Stimulated activated CD4-positive, alpha-beta T cell treated with anti-CD3 and anti-CD28 coated beads, Interleukin-1b, Interleukin-23, amount 100 ng/mL, for 24 hours (primary cell): ENCODE data around the gene SLC16A10.

Experiments
- DNase-seq, 4 experiments: peaks; one replicate each; pipeline ENCODE4 v3.0.0-alpha.2; 2020; ENCODE audit warnings: low read depth in 4 of 4, low spot score in 1 of 4

The SLC16A10 gene

DNA sequence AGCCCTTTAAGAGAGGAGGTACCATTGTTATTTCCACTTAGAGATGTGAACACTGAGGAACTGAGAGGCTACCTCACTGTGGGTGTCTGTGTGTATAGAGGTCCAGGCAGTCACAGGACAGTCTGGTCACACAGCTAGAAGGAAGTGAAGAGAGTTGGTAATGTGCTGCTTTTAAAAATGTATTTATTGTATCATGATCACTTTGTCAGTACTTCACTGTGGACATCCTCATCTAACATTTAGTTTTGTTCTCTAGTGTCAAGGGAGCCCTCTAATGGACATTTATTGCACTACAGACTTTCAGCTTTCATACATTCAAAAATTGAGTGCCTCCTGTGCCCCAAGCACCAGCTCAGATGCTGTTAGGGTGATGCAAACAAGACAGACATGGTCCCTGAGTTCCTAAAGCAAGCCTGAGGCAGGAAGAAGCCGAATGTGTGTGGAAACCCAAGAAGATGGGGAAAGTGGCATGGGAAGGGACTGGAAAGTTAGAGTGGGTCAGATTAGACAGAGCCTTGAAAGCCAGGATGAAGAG lies 123.0 kb downstream of the SLC16A10 start:
- DNase-seq: peak in 2 of 4 experiments; percentile 0 to 1

DNA sequence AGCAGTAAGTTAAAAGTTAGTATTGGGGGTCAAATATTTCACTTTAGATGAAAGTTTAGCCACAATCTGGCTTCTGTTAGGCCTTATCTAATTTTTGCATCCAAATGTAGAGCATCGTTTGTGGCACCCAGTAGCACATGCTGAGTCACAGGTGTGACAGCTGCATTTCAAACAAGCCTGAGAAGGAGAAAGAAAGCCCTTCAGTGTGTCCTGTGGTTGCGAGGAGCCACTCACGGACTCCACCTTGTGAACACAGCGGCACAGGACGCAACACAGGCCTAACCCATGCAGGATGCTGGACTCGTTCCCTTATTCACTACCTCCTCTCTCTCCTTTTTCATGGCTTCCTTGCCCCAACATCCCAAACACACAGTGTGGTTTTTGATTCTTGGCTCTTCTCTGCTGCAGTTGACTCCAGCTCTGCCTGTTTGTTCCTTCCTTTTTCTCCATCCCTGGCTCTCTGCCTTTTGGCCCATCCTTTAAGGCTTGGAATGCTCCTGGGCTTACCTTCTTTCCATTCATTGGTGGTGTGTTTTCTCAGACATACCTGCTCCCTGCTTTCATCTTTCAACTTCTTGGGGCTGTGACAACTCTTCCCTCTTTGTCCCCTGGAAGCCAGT lies 124.2 kb downstream of the SLC16A10 start:
- DNase-seq: no peak

DNA sequence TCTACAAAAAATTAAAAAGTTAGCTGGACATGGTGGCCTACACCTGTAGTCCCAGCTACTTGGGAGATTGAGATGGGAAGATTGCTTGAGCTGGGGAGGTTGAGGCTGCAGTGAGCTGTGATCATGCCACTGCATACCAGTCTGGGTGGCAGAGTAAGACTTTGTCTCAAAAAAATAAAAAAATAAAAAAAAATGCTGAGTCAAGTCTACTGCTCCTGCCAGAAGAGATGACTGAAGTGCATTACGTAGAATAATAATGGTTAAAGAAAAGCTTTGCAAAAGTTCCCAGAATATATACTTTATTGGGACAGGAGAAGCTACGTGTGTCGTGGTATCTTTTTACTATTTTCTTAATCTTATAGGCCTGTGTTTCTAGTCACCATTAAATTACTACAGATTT lies 125.3 kb downstream of the SLC16A10 start:
- DNase-seq: no peak

DNA sequence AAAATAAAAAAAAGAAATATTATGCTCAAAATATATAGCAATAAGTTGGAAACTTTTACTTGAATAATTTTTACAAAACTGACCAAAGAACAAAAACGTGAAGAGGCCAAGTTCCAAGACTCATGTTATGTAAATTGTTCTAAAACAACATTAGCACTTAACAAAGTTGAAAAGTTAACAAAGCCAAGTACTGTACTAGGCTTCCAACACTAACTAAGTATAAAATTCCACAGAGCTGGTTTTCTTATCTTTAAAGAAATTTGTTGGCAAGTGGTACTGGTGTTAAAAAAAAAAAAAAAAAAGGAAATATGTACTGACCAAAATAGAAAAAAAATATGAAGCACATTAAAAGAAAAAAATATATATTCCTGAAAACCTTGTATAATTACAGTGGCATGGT lies 127.8 kb downstream of the SLC16A10 start:
- no peak for DNase-seq

DNA sequence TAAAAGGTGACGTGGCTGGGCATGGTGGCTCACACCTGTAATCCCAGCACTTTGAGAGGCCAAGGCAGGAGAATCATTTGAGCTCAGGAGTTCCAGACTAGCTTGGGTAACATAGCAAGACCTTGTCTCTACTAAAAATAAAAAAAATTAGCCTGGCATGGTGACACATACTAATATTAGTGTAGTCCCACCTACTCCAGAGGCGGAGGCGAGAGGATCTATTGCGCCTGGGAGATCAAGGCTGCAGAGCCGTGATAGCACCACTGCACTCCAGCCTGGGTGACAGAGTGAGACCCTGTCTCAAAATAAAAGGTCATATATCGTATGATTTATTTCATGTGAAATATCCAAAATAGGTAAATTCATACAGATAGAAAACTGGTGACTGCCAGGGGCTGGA lies 132.5 kb downstream of the SLC16A10 start:
- DNase-seq: no peak

DNA sequence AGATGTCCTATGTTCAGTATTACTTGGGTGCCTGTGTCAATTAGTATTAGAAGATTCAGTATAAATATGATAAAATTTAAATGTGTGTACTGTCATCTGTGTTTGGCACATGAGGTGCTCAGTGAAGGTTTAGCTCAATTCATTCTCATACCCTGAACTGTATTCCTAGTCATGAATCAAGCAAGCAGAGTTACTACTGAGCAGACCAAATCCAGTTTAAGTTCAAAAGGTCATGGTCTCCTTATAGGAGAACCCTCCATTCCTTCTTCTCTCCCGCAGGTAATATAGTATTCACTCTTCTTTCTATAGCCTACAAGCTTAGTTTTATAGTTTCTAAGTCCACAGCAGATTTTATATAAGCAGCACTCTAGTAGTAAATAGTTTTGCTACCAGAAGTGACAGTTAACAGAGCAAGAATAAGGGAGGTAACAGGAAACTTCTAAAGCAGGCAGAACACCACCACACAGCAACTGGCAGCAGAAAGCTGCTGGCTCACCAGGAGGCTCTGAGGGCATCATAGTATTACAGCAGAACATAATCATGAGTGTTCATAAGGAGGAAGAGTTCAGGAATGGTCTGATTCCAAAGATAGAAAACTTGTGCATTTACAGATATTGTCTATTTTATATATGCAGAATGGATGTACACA lies 133.2 kb downstream of the SLC16A10 start:
- no peak for DNase-seq

DNA sequence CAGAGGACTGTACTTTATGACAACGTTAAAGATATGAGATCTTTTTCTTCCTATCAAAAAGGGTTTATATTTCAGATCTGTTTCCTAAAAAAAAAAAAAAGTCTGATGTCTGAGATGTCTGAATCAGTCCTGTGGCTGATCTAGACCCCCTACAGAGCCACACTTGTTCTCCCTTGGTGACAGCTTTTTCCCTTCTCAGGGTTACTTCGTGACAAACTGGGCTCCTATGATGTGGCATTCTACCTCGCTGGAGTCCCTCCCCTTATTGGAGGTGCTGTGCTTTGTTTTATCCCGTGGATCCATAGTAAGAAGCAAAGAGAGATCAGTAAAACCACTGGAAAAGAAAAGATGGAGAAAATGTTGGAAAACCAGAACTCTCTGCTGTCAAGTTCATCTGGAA lies 134.5 kb downstream of the SLC16A10 start:
- no peak for DNase-seq

DNA sequence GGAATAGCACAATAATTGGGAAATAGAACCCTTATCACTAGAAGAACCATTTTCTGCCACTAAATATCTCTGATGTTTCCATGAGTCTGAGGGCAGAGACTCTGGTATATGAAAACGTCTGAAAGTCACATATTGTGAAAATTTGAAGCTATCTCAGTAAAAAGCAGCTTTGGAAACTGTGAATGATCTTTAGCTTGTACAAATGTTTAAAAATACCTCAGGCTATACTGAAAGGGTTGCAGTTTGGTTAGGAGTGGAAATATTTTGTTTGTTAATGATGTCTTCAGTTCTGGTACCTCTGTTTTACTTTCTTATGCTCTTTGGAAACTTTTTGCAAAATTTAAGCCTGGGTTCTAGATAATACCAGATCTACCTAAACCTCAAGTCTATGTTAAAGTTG lies 135.0 kb downstream of the SLC16A10 start:
- DNase-seq: no peak

DNA sequence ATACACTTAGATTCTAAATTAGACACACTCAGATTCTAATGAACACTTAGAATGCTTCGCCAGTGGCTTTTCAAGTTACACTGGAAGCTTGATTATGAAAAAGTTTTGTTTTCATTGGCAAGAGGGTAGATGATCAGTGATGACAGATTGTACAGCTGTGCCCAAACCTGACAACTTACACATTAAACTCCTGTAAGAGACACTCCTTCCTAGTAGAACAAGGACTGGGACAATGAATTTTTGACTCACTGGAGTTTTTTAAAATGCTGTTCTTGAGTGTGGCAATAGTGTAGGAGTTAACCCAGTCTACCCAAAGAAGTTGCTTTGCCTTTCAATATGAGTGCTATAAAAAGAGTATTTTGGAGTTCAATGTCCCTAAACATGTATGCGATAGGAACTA lies 140.8 kb downstream of the SLC16A10 start:
- DNase-seq: no peak

DNA sequence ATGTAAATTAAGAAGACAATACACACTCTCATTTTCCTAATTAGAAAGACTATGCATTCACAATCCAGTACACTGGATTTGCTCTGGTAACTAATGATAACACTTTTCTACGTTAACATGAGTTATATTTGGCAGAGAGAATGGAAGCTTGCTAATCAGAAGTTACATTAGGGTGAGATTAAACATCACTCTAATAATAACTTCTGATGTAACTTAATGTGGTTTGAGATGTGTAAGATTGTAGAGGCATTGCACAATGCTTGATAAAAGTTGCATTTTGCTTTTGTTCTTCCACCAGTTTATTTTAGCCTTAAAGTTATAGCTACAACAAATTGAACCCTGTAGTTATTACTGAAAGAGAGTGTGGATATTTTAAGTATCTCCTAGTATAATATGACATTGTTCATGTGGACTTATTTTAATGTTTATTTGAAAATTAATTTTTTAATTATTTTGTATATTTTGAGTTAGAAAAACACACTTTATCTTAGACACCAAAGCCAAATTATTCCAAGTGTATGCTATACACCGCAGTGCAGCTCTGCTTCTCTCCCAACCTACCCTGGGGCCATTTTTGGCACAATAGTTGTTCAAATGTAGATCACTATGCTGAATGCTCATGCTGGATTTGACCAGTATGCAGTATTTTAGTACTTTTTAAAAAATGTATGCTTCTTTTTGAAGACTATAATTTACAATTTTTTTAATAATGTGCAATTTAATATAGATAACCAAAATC lies 143.2 kb downstream of the SLC16A10 start:
- DNase-seq: no peak

DNA sequence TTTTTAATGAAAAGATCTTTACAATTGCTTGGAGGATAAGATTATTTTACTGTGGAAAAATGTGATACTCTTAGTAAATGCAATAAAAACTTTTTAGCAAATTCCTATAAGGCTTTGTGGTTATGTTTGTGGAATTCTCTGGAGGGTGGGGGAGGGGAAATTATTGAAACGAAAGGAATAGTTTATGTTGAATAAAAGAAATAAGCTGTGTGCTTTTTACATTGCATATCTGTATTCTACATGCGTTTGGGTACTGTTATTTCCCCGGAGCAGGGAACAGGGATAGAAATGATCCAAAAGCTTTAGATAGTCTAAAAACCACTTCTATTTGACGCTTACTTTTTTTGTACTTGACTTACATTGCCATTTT lies 143.8 kb downstream of the SLC16A10 start:
- DNase-seq: no peak

DNA sequence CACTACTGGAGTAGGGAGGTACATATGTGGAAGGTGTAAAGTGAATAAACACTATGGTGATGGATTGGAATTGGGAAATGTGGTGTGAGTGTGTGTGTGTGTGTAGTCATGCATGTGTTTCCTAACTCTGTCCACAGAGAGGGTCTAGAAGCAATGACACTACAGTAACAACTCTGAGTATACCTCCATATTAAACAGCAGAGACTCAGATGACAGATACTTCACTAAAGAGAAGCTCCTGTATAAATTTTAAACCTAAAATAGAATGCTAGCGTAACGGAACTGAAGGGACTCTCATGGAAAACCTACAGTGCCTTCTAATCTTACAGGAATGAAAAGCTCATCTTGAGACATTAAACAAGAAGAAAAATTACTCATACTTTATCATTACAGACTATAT lies 150.5 kb downstream of the SLC16A10 start:
- no peak for DNase-seq

DNA sequence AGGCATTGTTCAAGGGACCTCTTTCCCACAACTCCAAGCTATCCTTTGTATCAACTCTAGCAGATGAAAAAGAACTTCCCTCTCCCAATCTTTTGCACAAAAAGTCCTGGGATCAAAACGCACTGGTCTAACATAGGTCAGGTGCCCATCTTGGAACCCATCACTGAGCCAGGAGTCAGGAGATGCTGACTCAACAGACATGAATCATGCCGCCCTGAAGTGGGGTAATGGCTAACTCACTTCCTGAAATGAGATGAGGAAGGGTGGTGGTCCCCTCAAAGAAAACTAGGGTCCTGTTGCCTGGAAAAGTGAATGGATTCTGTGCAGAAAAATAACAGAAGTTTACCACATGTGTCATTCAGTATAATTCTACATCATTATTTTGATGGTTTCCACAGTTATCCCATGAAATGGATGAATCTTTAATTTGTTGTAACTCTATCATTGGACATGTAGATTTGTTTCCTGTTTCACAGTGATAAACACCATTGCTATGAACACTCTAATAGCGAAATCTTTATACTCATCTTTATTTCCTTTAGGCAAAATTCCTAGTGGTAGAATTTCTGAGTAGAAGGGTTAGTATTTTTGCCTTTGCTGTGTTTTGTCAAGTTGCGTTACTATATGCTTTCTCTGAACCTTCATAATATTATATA lies 151.3 kb downstream of the SLC16A10 start:
- DNase-seq: no peak

DNA sequence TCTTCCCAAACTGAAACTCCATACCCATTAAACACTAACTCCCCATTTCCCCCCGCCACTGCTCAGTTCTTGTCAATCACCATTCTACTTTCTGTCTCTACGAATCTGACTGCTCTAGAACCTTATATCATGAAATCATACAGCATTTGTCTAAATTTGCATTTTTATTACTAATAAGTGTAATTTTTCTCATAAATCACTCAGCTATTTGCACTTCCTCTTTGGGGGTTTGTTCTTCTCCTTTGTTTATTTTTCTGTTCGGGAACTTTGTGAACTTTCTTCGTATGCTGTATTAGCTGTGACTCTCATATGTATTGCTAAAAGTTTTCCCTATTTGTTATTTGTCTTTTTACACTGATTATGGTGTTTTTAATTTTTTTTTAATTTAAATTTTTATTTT lies 152.2 kb downstream of the SLC16A10 start:
- DNase-seq: no peak

DNA sequence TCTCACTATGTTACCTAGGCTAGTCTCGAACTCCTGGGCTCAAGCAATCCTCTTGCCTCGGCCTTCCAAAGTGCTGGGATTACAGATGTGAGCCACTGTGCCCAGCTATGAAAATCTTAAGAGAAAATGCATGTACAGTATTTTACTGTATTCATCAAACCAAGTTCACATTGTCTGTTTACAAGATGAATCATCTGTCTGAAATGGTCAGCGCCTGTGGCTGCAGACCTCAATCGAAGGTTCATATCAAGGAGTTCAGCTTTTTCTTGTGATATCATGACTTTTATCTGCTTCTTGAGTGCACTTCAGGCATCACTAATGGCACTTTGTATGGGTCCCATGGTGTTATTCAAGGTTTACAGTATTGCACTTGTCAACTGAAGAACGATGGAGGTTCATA lies 155.1 kb downstream of the SLC16A10 start:
- DNase-seq: no peak

DNA sequence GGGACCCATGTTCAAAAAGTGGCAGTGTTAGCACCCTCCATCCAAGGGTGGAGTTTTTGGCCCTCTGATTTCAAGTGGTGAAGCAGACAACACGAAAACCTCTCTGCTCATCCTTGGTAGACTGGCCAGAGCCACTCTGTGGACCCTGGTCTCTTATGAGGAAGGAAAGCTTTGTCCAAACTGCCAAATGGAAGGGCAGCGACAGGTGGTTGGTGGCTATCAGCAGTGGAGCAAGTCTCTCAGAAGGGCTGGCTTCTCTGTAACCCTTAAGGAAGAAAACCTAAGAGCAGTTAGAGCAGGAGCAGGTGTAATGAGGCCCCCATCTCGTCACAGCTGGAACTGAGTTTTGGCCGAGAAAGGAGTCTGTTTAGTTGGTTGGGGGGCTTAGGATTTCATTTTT lies 155.8 kb downstream of the SLC16A10 start:
- DNase-seq: no peak

DNA sequence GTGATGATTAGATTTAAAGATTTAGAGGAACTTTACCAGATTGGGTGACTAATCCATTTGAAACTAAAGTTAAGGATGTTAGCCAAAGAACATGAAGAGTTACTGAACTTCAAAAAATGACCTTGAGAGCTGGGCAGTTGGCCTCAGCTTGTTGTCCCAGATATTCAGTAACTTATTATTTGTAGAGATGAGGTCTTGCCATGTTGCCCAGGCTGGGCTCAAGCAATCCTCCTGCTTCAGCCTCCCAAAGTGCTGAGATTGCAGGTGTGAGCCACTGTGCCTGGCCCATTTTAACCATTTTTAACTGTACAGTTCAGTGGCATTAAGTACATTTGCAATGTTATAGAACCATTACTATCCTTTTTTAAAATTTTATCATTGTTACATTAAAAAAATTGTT lies 161.5 kb downstream of the SLC16A10 start:
- DNase-seq: no peak

DNA sequence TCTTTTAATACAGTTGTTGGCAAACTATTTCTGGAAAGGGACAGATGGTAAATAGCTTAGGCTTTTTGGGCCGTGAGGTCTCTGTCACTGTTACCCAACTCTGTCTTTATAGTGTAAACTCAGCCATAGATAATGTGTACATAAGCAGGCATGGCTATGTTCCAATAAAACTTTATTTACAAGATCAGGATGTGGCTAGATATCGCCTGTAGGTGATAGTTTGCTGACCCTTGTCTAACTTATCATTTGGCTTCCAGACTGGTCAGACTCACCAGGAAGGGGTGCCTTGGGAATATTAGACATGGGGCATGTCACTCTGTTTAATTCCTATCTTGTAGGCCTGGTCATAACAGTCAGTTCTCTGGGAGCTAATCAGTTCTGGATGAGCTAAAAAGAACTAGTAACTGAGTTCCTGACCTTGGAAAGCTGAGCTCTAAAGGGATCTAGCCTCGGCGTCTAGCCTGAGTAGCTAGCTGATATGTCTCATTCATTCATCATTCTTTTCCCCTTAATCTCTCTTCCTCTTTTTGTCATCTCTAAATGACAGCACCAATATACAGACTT lies 163.6 kb downstream of the SLC16A10 start:
- no peak for DNase-seq

DNA sequence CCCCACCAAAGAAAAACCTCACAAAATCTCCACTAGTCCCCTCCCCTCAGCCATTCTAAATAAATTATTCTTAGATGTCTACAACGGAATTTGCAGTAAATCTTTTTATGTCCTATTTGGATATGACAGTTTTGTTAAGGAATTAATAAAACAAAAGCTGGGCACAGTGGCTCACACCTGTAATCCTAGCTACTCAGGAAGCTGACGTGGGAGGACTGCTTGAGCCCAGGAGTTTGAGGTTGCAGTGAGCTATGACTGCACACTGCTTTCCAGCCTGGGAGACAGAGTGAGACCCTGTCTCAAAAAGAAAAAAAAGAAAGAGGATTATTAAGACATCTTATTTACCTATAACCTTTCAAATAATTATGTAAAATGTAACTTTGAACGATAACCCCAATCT lies 165.4 kb downstream of the SLC16A10 start:
- DNase-seq: no peak

DNA sequence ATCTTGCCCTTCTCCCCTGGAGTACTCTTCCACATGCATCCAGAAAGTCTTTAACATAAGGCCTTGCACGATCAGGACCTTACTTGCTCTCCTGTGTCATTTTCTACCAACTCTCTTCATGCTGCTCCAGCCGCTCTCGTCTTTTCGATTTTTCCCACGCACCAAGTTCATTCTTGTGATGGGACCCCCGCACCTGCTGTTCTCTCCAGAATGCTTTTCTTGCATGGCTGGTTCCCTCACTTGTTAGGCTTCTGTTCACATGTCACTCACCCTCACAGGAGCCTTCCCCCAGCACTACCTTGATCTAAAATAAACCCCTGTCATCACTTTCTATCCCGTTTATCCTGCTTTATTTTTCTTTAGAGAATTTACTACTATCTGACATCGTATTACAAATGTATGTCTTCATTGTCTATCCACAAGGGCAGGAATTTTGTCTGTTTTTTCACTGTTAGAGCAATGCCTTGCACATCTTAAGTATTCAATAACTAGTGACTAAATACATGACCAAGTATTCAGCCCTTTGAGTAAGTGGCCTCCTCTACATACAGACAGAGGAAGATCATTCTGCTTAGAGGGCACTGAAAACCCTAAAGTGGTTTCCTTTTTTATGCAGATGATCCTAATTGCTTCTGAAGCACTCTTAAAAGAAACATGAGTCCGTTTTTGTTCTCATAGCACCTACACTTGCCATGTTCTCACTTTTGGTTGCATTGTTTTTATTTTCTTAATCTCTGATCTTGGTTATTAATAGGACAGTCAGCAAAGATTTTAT lies 166.9 kb downstream of the SLC16A10 start:
- no peak for DNase-seq

DNA sequence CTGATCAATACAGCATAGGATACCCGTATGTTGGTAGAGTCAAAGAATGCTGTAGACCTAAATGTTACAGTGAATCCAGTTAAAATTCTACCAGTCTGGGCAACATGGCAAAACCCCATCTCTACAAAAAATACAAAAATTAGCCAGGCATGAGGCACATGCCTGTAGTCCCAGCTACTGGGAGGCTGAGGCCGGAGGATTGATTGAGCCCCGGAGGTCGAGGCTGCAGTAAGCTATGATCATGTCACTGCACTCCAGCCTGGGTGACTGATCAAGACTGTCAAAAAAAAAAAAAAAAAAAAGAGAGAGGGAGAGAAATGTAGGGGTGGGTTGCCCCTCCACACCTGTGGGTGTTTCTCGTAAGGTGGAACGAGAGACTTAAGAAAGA lies 167.5 kb downstream of the SLC16A10 start:
- no peak for DNase-seq
